Neural cell (in vitro differentiated cells): Measurements from ENCODE around the gene SPARC. TPM values are rescaled to one million over a fixed set of nuclear protein-coding genes. Genes with fewer than 3 reads are reported as not detected.

Experiments used
- H2AFZ ChIP-seq: fragments of 200-600, 300-800 bp; sonication (generic), shearing (Covaris generic); 2 replicates; pipeline ENCODE4 v1.6.0; 2014; ENCODE audit warnings: low read depth, mild to moderate bottlenecking, antibody characterized with exemption, low read length, moderate library complexity
- H3F3A ChIP-seq: fragments of 200-600 bp; shearing (Covaris generic); 2 replicates; pipeline ENCODE4 v1.6.1; 2016; ENCODE audit warnings: mild to moderate bottlenecking, moderate library complexity, mixed read lengths, antibody characterized with exemption, low read length; ENCODE audit not compliant: insufficient read depth, poor library complexity, severe bottlenecking
- H3K27ac ChIP-seq: fragments of 200-600, 300-800 bp; sonication (generic), shearing (Covaris generic); 2 replicates; pipeline ENCODE4 v1.5.1; 2014; ENCODE audit warnings: mild to moderate bottlenecking, low read length, moderate library complexity
- H3K27me3 ChIP-seq: fragments of 300-800, 200-600 bp; sonication (generic), shearing (Covaris generic); 2 replicates; pipeline ENCODE4 v1.6.0; 2014; ENCODE audit warnings: mild to moderate bottlenecking, low read depth, low read length, moderate library complexity; ENCODE audit not compliant: insufficient read depth
- H3K36me3 ChIP-seq: fragments of 300-800, 200-600 bp; sonication (generic), shearing (Covaris generic); 2 replicates; pipeline ENCODE4 v1.5.1; 2014; ENCODE audit warnings: mild to moderate bottlenecking, antibody characterized with exemption, low read length, moderate library complexity; ENCODE audit not compliant: insufficient read depth
- H3K4me2 ChIP-seq: fragments of 300-800, 200-600 bp; sonication (generic), shearing (Covaris generic); 2 replicates; pipeline ENCODE4 v1.6.0; 2014; ENCODE audit warnings: mild to moderate bottlenecking, low read length
- H3K4me3 ChIP-seq: fragments of 300-800, 200-600 bp; sonication (generic), shearing (Covaris generic); 2 replicates; pipeline ENCODE4 v1.5.1; 2014; ENCODE audit warnings: mild to moderate bottlenecking, low read length, moderate library complexity
- H3K79me2 ChIP-seq: fragments of 200-600 bp; shearing (Covaris generic); replicated peaks from 2 replicates; pipeline ENCODE4 v1.6.0; 2014; ENCODE audit warnings: mild to moderate bottlenecking, low read length, moderate library complexity; ENCODE audit not compliant: insufficient read depth
- H3K9ac ChIP-seq: fragments of 300-800, 200-600 bp; sonication (generic), shearing (Covaris generic); 2 replicates; pipeline ENCODE4 v1.6.1; 2016; ENCODE audit warnings: mild to moderate bottlenecking, low read length, mixed read lengths
- H3K9me2 ChIP-seq: fragments of 200-600 bp; shearing (Covaris generic); 2 replicates; pipeline ENCODE4 v1.6.1; 2016; ENCODE audit warnings: mild to moderate bottlenecking, low read length, mixed read lengths; ENCODE audit not compliant: insufficient read depth
- H3K9me3 ChIP-seq: fragments of 200-600, 300-800 bp; sonication (generic), shearing (Covaris generic); 2 replicates; pipeline ENCODE4 v1.6.1; 2016; ENCODE audit warnings: mild to moderate bottlenecking, mixed run types, low read length, moderate library complexity, mixed read lengths
- H4K20me1 ChIP-seq: fragments of 200-600 bp; shearing (Covaris generic); 2 replicates; pipeline ENCODE4 v1.6.1; 2016; ENCODE audit warnings: mild to moderate bottlenecking, mixed run types; ENCODE audit not compliant: insufficient read depth
- CTCF ChIP-seq: fragments of 450-650 bp; IDR thresholded peaks from 2 replicates; pipeline ENCODE4 v1.5.1; 2014; ENCODE audit warnings: antibody characterized with exemption, mild to moderate bottlenecking, moderate library complexity; ENCODE audit not compliant: poor library complexity, severe bottlenecking
- EP300 ChIP-seq: fragments of 450-650 bp; conservative IDR thresholded peaks from 2 replicates; pipeline ENCODE4 v1.6.1; 2014; ENCODE audit warnings: antibody characterized with exemption, mild to moderate bottlenecking, moderate library complexity; ENCODE audit not compliant: poor library complexity, severe bottlenecking
- EZH2 ChIP-seq: fragments of 200-600, 300-800 bp; shearing (Covaris generic), sonication (generic); IDR thresholded peaks from 2 replicates; pipeline ENCODE4 v1.6.1; 2014; ENCODE audit warnings: antibody characterized with exemption, low read length, borderline replicate concordance, mild to moderate bottlenecking; ENCODE audit not compliant: insufficient read depth, poor library complexity, severe bottlenecking
- MXI1 ChIP-seq: fragments of 450-650 bp; conservative IDR thresholded peaks from 2 replicates; pipeline ENCODE4 v1.6.1; 2014; ENCODE audit warnings: antibody characterized with exemption, mild to moderate bottlenecking; ENCODE audit not compliant: poor library complexity, severe bottlenecking
- POLR2AphosphoS5 ChIP-seq: IDR thresholded peaks from 2 replicates; pipeline ENCODE4 v1.6.1; 2012
- RAD21 ChIP-seq: fragments of 450-650 bp; conservative IDR thresholded peaks from 2 replicates; pipeline ENCODE4 v1.6.1; 2014; ENCODE audit warnings: antibody characterized with exemption, mild to moderate bottlenecking, moderate library complexity
- SMC3 ChIP-seq: fragments of 450-650 bp; conservative IDR thresholded peaks from 2 replicates; pipeline ENCODE4 v1.6.1; 2014; ENCODE audit warnings: antibody characterized with exemption, mild to moderate bottlenecking, moderate library complexity; ENCODE audit not compliant: poor library complexity
- TAF1 ChIP-seq: IDR thresholded peaks from 2 replicates; pipeline ENCODE4 v1.6.1; 2012; ENCODE audit warnings: low read depth
- polyA plus RNA-seq: library from polyadenylated mRNA; depleted of rRNA; stranded (reverse); fragments of >200 nt; gene quantifications from 2 replicates; pipeline ENCODE4 v1.2.3, GENCODE V29; 2014
- TF ChIP-seq, protein P1 (sequence below): IDR thresholded peaks from 2 replicates; pipeline ENCODE4 v1.6.1; 2012; ENCODE audit warnings: borderline replicate concordance

Gene SPARC
- polyA plus RNA-seq, 1 donor from 2014 or later, result 15.3 TPM

- Histone ChIP-seq H3F3A (no peaks in the 10 kb centered on the region), H3K79me2 (no peaks in the 10 kb centered on the region), H3K9me2 (no peaks in the 10 kb centered on the region), H3K4me2 (no peak overlapping the region), H3K36me3 (no peaks in the 10 kb centered on the region), H3K27me3 (no peaks in the 10 kb centered on the region), H3K9me3 (no peaks in the 10 kb centered on the region), H3K4me3 (no peak overlapping the region), H3K9ac (no peak overlapping the region), H2AFZ (no peak overlapping the region), H4K20me1 (no peaks in the 10 kb centered on the region), H3K27ac (no peak overlapping the region)
- TF ChIP-seq, protein P1, sequence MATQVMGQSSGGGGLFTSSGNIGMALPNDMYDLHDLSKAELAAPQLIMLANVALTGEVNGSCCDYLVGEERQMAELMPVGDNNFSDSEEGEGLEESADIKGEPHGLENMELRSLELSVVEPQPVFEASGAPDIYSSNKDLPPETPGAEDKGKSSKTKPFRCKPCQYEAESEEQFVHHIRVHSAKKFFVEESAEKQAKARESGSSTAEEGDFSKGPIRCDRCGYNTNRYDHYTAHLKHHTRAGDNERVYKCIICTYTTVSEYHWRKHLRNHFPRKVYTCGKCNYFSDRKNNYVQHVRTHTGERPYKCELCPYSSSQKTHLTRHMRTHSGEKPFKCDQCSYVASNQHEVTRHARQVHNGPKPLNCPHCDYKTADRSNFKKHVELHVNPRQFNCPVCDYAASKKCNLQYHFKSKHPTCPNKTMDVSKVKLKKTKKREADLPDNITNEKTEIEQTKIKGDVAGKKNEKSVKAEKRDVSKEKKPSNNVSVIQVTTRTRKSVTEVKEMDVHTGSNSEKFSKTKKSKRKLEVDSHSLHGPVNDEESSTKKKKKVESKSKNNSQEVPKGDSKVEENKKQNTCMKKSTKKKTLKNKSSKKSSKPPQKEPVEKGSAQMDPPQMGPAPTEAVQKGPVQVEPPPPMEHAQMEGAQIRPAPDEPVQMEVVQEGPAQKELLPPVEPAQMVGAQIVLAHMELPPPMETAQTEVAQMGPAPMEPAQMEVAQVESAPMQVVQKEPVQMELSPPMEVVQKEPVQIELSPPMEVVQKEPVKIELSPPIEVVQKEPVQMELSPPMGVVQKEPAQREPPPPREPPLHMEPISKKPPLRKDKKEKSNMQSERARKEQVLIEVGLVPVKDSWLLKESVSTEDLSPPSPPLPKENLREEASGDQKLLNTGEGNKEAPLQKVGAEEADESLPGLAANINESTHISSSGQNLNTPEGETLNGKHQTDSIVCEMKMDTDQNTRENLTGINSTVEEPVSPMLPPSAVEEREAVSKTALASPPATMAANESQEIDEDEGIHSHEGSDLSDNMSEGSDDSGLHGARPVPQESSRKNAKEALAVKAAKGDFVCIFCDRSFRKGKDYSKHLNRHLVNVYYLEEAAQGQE, result no peak
- TF ChIP-seq POLR2AphosphoS5 (no peak), SMC3 (no peak), CTCF (no peak), MXI1 (no peak), EZH2 (no peak), TAF1 (no peak), RAD21 (no peak), EP300 (no peak)
These were observed 71.3 kb downstream of the SPARC start for GRCh38 chr5:151615431-151615830.

DNA sequence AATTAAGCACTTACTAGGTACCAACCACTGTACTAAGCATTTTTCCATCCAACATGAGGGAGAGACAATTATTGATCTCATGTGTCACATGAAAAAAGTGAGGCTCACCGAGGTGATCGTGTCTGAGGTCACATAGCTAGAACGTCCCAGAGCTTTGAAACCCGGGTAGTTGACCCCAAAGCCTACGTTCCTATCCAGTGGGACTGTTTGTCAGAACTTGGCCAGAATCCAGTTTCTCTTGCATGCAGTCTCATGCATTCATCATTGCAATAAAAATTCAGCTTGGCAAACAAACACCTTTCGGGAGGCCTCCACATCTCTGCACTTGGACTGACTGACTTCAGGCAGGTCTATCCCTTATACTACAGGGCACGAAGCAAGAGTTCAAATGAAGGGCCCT is 72.2 kb downstream of the SPARC start:
- Histone ChIP-seq H3F3A (no peaks in the 10 kb centered on the region), H3K4me3 (no peak overlapping the region), H4K20me1 (no peaks in the 10 kb centered on the region), H3K9me2 (no peaks in the 10 kb centered on the region), H3K27me3 (no peaks in the 10 kb centered on the region), H3K9ac (no peak overlapping the region), H3K4me2 (no peak overlapping the region), H2AFZ (no peak overlapping the region), H3K36me3 (no peaks in the 10 kb centered on the region), H3K79me2 (no peaks in the 10 kb centered on the region), H3K9me3 (no peaks in the 10 kb centered on the region), H3K27ac (no peak overlapping the region)
- no peak for TF ChIP-seq TAF1
- TF ChIP-seq EP300, result no peak
- no peak for TF ChIP-seq MXI1
- TF ChIP-seq, protein P1, result no peak
